ENCODE results near the gene ATG12.

DNA sequence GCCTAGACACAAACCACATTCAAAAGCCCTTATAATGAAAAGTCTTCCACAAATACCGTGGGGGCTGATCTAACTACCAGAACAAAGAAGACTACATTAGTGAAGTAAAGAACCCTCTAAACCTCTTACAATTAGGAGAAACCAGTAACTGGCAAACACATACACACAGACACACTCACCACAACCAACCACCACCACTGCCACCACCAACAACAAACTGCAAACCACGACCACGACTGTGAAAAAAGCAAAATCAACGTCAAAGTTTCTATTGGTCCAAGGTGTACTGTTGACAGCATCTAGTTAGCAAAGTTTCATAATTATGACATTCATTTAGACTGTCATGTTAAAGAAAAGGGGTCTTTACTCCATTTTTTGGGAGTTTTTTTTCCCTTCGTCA, 27.6 kb downstream of the ATG12 start:
- TF ChIP-seq ZFX (CRISPR knock-in tag; IDR thresholded peaks at IDR 0.05; ENCODE audit: low read depth) (no peak), ZFP1 (CRISPR knock-in tag; IDR thresholded peaks at IDR 0.05) (no peak), PHF8 (CRISPR knock-in tag; IDR thresholded peaks at IDR 0.05) (no peak)

All from HepG2 (cell line).